A549 (cell line): Measurements from ENCODE around the gene BCORL1. TPM values are rescaled to one million over a fixed set of nuclear protein-coding genes. Genes with fewer than 3 reads are reported as not detected.

Experiments used
- ATAC-seq, 2 experiments: fragments of 200-7000 bp in 1 of 2; fragments of >200 bp in 1 of 2; cut with Nextera tagmentation in 1 of 2; cut with Tn5 transposase in 1 of 2; 3 replicates each; pipeline versions ENCODE4 v1.8.0 to v1.9.1; 2018 to 2020; ENCODE audit warnings: mild to moderate bottlenecking in 1 of 2, moderate library complexity in 1 of 2
- CTCF ChIA-PET: fragments of 300-600 bp; sonication (Branson Sonifier 250); formaldehyde crosslinking; extraction: SDS; loops from one replicate; lab custom pipeline; 2021; ENCODE audit warnings: antibody characterized with exemption, inconsistent platforms; lab: Yijun Ruan, JAX
- POLR2A ChIA-PET: fragments of 350-600 bp; formaldehyde crosslinking; extraction: SDS; loops from one replicate; lab custom pipeline; 2021; ENCODE audit warnings: antibody characterized with exemption, inconsistent platforms; lab: Yijun Ruan, JAX
- DNase-seq, 2 experiments: peaks; one replicate each; pipeline versions ENCODE4 v3.0.0 to v3.0.0-alpha.2; 2011 to 2016; ENCODE audit warnings: low read depth in 1 of 2, low spot score in 1 of 2
- FAIRE-seq: peaks from 2 replicates; lab custom pipeline; 2011; peaks lifted over from hg19 to GRCh38; lab: Jason Lieb, UNC
- H3K27ac ChIP-seq, 2 experiments: fragments of >200 bp; sonication (Bioruptor Twin); formaldehyde crosslinking; 3 replicates each; pipeline ENCODE4 v1.5.1; 2016 to 2017
- H3K4me1 ChIP-seq: fragments of >200 bp; sonication (Bioruptor Twin); formaldehyde crosslinking; 3 replicates; pipeline ENCODE4 v1.6.1; 2016
- H3K4me2 ChIP-seq: fragments of >200 bp; sonication (Bioruptor Twin); formaldehyde crosslinking; 3 replicates; pipeline ENCODE4 v1.6.1; 2016
- H3K4me3 ChIP-seq: fragments of >200 bp; sonication (Bioruptor Twin); formaldehyde crosslinking; 3 replicates; pipeline ENCODE4 v1.5.1; 2016
- H3K9me3 ChIP-seq: fragments of >200 bp; sonication (Bioruptor Twin); formaldehyde crosslinking; 3 replicates; pipeline ENCODE4 v1.6.1; 2016
- BHLHE40 ChIP-seq: IDR thresholded peaks from 2 replicates; pipeline ENCODE4 v1.6.1; 2012; ENCODE audit warnings: low read depth, low read length, inconsistent platforms
- CEBPB ChIP-seq, 2 experiments: fragments of >200 bp in 1 of 2; sonication (Bioruptor Twin) in 1 of 2; formaldehyde crosslinking in 1 of 2; IDR thresholded peaks; 2 replicates each; pipeline ENCODE4 v1.6.1; 2012 to 2016
- CHD4 ChIP-seq: fragments of 200-600 bp; sonication (generic); IDR thresholded peaks from 2 replicates; pipeline ENCODE4 v1.6.1; 2016; ENCODE audit warnings: antibody characterized with exemption, mild to moderate bottlenecking, borderline replicate concordance
- EHF ChIP-seq: fragments of 250-450 bp; sonication (Bioruptor Pico); IDR thresholded peaks from 2 replicates; pipeline ENCODE4 v1.5.0; 2020; ENCODE audit warnings: mild to moderate bottlenecking
- EHMT2 ChIP-seq: fragments of 200-600 bp; sonication (generic); IDR thresholded peaks from 2 replicates; pipeline ENCODE4 v1.6.1; 2016; ENCODE audit warnings: antibody characterized with exemption, low read depth, mild to moderate bottlenecking, moderate library complexity
- EP300 ChIP-seq, 2 experiments: fragments of >200 bp; sonication (Bioruptor Twin); formaldehyde crosslinking; IDR thresholded peaks; 2 replicates in 1 of 2; 3 replicates in 1 of 2; pipeline ENCODE4 v1.6.1; 2016 to 2017
- ESRRA ChIP-seq: fragments of 150-350 bp; IDR thresholded peaks from 2 replicates; pipeline ENCODE4 v1.6.1; 2014; ENCODE audit warnings: mild to moderate bottlenecking, low read length, borderline replicate concordance
- FOSB ChIP-seq: fragments of 250-450 bp; sonication (Bioruptor Pico); IDR thresholded peaks from 2 replicates; pipeline ENCODE4 v1.5.0; 2020; ENCODE audit warnings: mild to moderate bottlenecking, moderate library complexity
- GATA3 ChIP-seq: IDR thresholded peaks from 2 replicates; pipeline ENCODE4 v1.6.1; 2012; ENCODE audit warnings: borderline replicate concordance
- HEYL ChIP-seq: fragments of 250-450 bp; sonication (Bioruptor Pico); IDR thresholded peaks from 2 replicates; pipeline ENCODE4 v1.8.0; 2021; ENCODE audit warnings: mild to moderate bottlenecking, moderate library complexity
- HOXA7 ChIP-seq: fragments of 250-450 bp; sonication (Bioruptor Pico); IDR thresholded peaks from 2 replicates; pipeline ENCODE4 v1.5.0; 2020; ENCODE audit warnings: mild to moderate bottlenecking, moderate library complexity
- HOXB13 ChIP-seq: fragments of 250-450 bp; sonication (Bioruptor Pico); IDR thresholded peaks from 2 replicates; pipeline ENCODE4 v1.5.0; 2020; ENCODE audit warnings: low read depth, mild to moderate bottlenecking, moderate library complexity
- KDM5A ChIP-seq: fragments of 200-600 bp; sonication (generic); IDR thresholded peaks from 2 replicates; pipeline ENCODE4 v1.6.1; 2016; ENCODE audit warnings: antibody characterized with exemption, mild to moderate bottlenecking
- MAFK ChIP-seq: fragments of 450-650 bp; IDR thresholded peaks from 2 replicates; pipeline ENCODE4 v1.6.1; 2014; ENCODE audit not compliant: partially characterized antibody
- MAZ ChIP-seq: fragments of 150-350 bp; IDR thresholded peaks from 2 replicates; pipeline ENCODE4 v1.6.1; 2014; ENCODE audit warnings: antibody characterized with exemption, low read depth, low read length, borderline replicate concordance
- NR3C1 ChIP-seq: fragments of >200 bp; sonication (Bioruptor Twin); formaldehyde crosslinking; IDR thresholded peaks from 3 replicates; pipeline ENCODE4 v1.6.1; 2017
- PHF8 ChIP-seq: fragments of 200-600 bp; sonication (generic); IDR thresholded peaks from 2 replicates; pipeline ENCODE4 v1.6.1; 2016; ENCODE audit warnings: low read depth, mild to moderate bottlenecking, antibody characterized with exemption, moderate library complexity, borderline replicate concordance
- POLR2A ChIP-seq: IDR thresholded peaks from 2 replicates; pipeline ENCODE4 v1.6.1; 2012; ENCODE audit warnings: mild to moderate bottlenecking, low read length
- RAD21 ChIP-seq, 2 experiments: fragments of >200 bp in 1 of 2; sonication (Bioruptor Twin) in 1 of 2; formaldehyde crosslinking in 1 of 2; IDR thresholded peaks in 1 of 2; conservative IDR thresholded peaks in 1 of 2; 2 replicates in 1 of 2; 3 replicates in 1 of 2; pipeline ENCODE4 v1.6.1; 2012 to 2018; ENCODE audit warnings: inconsistent platforms in 1 of 2
- RFX5 ChIP-seq: fragments of 450-650 bp; IDR thresholded peaks from 2 replicates; pipeline ENCODE4 v1.7.1; 2014; ENCODE audit warnings: antibody characterized with exemption, mild to moderate bottlenecking, moderate library complexity
- SREBF2 ChIP-seq: fragments of 450-650 bp; IDR thresholded peaks from 2 replicates; pipeline ENCODE4 v1.6.1; 2014; ENCODE audit warnings: mild to moderate bottlenecking, moderate library complexity
- ZNF302 ChIP-seq: fragments of 250-450 bp; sonication (Bioruptor Pico); IDR thresholded peaks from 2 replicates; pipeline ENCODE4 v1.9.0; 2021; ENCODE audit warnings: inconsistent platforms, mild to moderate bottlenecking, moderate library complexity
- WGBS: methylation state at CpG from one replicate; pipeline ENCODE4 v1.1.6; 2017; ENCODE audit errors: missing lambda C conversion rate; 5-methylcytosine and 5-hydroxymethylcytosine counted together
- polyA plus RNA-seq, 4 experiments: library from polyadenylated mRNA; depleted of rRNA in 3 of 4; stranded (reverse); fragments of >200 nt; fragmentation: RNase III in 1 of 4; extraction: RNeasy Plus Mini Kit Qiagen cat#74134 plus additional on column Dnase treatment in 1 of 4; gene quantifications; 2 replicates in 3 of 4; 3 replicates in 1 of 4; pipeline ENCODE4 v1.2.3, GENCODE V29; 2011 to 2017
- TF ChIP-seq, protein P1 (sequence below): fragments of 200-600 bp; sonication (generic); IDR thresholded peaks from 2 replicates; pipeline ENCODE4 v1.6.1; 2016; ENCODE audit warnings: antibody characterized with exemption, mild to moderate bottlenecking, moderate library complexity
- TF ChIP-seq, protein P2 (sequence below): fragments of >200 bp; sonication (Bioruptor Twin); formaldehyde crosslinking; IDR thresholded peaks from 3 replicates; pipeline ENCODE4 v1.6.1; 2016
- TF ChIP-seq, protein P3 (sequence below): fragments of >200 bp; sonication (Bioruptor Twin); formaldehyde crosslinking; IDR thresholded peaks from 2 replicates; pipeline ENCODE4 v1.6.1; 2016
- TF ChIP-seq, protein P4 (sequence below): fragments of >200 bp; sonication (Bioruptor Twin); formaldehyde crosslinking; IDR thresholded peaks from 3 replicates; pipeline ENCODE4 v1.5.1; 2016
- TF ChIP-seq, protein P5 (sequence below): fragments of 250-450 bp; sonication (Bioruptor Pico); IDR thresholded peaks from 2 replicates; pipeline ENCODE4 v1.5.0; 2020; ENCODE audit warnings: low read depth, mild to moderate bottlenecking, moderate library complexity

The BCORL1 gene
- polyA plus RNA-seq, 2 of the 4 experiments (the other 2 are of a cell fraction) = 1.4 to 6.1 TPM

DNA sequence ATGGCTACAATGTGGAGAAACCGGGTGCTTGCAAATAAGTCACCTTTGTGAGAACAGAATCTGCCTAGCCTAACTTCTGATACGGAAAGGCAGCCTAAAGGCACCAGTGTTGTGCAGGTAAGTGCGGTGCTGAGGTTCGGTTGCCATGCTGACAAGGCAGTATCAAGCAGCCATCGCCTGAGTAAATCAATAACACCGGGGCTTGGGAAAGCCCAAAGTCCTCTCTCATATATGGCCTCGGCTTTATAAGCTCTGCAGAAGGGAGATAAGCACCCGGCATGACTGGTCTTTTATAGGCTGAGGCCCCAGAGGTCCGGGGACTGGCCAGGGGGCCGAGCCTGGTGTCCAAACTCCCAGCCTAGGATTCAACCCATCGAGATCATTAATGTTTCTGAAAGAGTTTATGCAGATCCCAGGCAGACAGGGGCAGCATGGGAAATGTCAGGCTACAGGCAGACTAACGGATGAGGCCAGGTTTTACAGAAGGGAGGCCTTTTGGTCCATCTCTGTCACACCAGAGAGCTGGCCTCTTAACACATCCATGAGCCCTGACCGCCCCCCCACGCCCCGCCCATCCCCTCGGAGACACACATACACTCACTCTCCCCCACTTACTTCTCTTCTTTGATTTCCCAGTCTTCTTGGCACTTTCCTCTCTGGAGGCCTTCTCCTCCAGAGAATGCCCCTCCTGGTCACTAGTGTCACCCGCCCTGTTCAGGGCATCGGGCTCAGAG is 89.3 kb downstream of the BCORL1 start:
- DNase-seq = no peak
- CTCF ChIA-PET = interaction anchor here (0.7 to 5.4 kb wide), 4 partner anchors 9 to 464 kb away, joined by 3 to 33 read pairs (median 18); no protein-coding TSS in a partner anchor
- POLR2A ChIA-PET = no interaction called here
- no peaks in the 10 kb centered on the region for H3K9me3 ChIP-seq
- FAIRE-seq = no peak
- TF ChIP-seq BHLHE40 (no peak), MAFK (no peak), ZNF302 (CRISPR knock-in tag) (no peak), EHF (CRISPR knock-in tag) (no peak), MAZ (no peak), FOSB (CRISPR knock-in tag) (no peak), HOXB13 (CRISPR knock-in tag) (no peak), PHF8 (no peak), HEYL (CRISPR knock-in tag) (no peak), RFX5 (no peak), HOXA7 (CRISPR knock-in tag) (no peak), EHMT2 (no peak), ESRRA (no peak), KDM5A (no peak)
- TF ChIP-seq, protein P1, sequence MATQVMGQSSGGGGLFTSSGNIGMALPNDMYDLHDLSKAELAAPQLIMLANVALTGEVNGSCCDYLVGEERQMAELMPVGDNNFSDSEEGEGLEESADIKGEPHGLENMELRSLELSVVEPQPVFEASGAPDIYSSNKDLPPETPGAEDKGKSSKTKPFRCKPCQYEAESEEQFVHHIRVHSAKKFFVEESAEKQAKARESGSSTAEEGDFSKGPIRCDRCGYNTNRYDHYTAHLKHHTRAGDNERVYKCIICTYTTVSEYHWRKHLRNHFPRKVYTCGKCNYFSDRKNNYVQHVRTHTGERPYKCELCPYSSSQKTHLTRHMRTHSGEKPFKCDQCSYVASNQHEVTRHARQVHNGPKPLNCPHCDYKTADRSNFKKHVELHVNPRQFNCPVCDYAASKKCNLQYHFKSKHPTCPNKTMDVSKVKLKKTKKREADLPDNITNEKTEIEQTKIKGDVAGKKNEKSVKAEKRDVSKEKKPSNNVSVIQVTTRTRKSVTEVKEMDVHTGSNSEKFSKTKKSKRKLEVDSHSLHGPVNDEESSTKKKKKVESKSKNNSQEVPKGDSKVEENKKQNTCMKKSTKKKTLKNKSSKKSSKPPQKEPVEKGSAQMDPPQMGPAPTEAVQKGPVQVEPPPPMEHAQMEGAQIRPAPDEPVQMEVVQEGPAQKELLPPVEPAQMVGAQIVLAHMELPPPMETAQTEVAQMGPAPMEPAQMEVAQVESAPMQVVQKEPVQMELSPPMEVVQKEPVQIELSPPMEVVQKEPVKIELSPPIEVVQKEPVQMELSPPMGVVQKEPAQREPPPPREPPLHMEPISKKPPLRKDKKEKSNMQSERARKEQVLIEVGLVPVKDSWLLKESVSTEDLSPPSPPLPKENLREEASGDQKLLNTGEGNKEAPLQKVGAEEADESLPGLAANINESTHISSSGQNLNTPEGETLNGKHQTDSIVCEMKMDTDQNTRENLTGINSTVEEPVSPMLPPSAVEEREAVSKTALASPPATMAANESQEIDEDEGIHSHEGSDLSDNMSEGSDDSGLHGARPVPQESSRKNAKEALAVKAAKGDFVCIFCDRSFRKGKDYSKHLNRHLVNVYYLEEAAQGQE = no peak
- TF ChIP-seq, protein P2, sequence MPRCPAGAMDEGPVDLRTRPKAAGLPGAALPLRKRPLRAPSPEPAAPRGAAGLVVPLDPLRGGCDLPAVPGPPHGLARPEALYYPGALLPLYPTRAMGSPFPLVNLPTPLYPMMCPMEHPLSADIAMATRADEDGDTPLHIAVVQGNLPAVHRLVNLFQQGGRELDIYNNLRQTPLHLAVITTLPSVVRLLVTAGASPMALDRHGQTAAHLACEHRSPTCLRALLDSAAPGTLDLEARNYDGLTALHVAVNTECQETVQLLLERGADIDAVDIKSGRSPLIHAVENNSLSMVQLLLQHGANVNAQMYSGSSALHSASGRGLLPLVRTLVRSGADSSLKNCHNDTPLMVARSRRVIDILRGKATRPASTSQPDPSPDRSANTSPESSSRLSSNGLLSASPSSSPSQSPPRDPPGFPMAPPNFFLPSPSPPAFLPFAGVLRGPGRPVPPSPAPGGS = no peak
- TF ChIP-seq, protein P3, sequence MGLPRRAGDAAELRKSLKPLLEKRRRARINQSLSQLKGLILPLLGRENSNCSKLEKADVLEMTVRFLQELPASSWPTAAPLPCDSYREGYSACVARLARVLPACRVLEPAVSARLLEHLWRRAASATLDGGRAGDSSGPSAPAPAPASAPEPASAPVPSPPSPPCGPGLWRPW = no peak
- TF ChIP-seq, protein P4, sequence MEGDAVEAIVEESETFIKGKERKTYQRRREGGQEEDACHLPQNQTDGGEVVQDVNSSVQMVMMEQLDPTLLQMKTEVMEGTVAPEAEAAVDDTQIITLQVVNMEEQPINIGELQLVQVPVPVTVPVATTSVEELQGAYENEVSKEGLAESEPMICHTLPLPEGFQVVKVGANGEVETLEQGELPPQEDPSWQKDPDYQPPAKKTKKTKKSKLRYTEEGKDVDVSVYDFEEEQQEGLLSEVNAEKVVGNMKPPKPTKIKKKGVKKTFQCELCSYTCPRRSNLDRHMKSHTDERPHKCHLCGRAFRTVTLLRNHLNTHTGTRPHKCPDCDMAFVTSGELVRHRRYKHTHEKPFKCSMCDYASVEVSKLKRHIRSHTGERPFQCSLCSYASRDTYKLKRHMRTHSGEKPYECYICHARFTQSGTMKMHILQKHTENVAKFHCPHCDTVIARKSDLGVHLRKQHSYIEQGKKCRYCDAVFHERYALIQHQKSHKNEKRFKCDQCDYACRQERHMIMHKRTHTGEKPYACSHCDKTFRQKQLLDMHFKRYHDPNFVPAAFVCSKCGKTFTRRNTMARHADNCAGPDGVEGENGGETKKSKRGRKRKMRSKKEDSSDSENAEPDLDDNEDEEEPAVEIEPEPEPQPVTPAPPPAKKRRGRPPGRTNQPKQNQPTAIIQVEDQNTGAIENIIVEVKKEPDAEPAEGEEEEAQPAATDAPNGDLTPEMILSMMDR = no peak
- TF ChIP-seq, all 56 proteins: peak for 0
- Histone ChIP-seq H3K4me2 (no peak overlapping the region), H3K4me3 (no peak overlapping the region), H3K4me1 (no peaks in the 10 kb centered on the region), H3K27ac (no peak overlapping the region)
- ATAC-seq = 0 out of 6 replicates have a peak, but pooled peaks of 1 of the 2 experiments have one; percentile 34
- WGBS = 81% methylated on average over 11 of the region's 18 CpGs

DNA sequence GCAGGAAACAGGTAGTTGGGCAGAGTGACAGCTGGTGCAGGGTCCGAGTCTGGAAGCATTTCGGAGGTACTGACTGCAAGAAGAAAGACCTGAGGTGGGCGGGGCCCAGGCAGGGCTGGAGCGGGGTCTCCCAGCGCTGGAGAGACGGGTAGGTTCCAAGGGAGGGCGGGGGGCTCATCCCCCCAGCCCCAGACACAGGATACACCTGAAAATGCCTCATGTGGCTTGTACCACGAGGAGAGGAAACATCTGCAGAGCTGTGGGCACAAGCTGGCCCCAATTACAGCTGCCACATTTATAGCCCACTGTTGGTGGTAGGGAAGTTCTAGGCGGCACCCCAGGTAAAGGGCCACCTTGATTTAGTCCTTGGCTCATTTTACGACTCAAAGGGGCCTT is 89.9 kb downstream of the BCORL1 start:
- ChIA-PET POLR2A (no interaction called here), CTCF (interaction anchor here (0.6 to 4.3 kb wide), 3 partner anchors 12 to 120 kb away, joined by 3 to 32 read pairs (median 3); no protein-coding TSS in a partner anchor)
- ATAC-seq = no peak
- no peak for TF ChIP-seq POLR2A
- TF ChIP-seq ZNF302 (CRISPR knock-in tag) = no peak
- no peak for TF ChIP-seq EP300 (IDR thresholded peaks at IDR 0.05)
- TF ChIP-seq SREBF2 = no peak
- TF ChIP-seq EHMT2 = no peak
- no peak for TF ChIP-seq NR3C1
- TF ChIP-seq, protein P5, sequence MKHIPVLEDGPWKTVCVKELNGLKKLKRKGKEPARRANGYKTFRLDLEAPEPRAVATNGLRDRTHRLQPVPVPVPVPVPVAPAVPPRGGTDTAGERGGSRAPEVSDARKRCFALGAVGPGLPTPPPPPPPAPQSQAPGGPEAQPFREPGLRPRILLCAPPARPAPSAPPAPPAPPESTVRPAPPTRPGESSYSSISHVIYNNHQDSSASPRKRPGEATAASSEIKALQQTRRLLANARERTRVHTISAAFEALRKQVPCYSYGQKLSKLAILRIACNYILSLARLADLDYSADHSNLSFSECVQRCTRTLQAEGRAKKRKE (CRISPR knock-in tag) = no peak
- TF ChIP-seq CHD4 = no peak
- TF ChIP-seq GATA3 = no peak
- no peak for TF ChIP-seq RAD21 (conservative IDR thresholded peaks at IDR 0.05 in 1 of 2, IDR thresholded peaks at IDR 0.05 in 1 of 2)
- no peak for TF ChIP-seq CEBPB (IDR thresholded peaks at IDR 0.05)
- TF ChIP-seq, protein P4 = no peak

More for the DNA sequence above, 89.9 kb downstream of the BCORL1 start:
- Histone ChIP-seq H3K4me3 (no peak overlapping the region), H3K4me1 (no peaks in the 10 kb centered on the region), H3K27ac (no peak overlapping the region), H3K9me3 (no peaks in the 10 kb centered on the region), H3K4me2 (no peak overlapping the region)
- DNase-seq (no peak), FAIRE-seq (no peak)
- WGBS = 89% methylated on average over 7 of the region's 10 CpGs
